PC-9 (cell line): ENCODE measurements around the gene NAT8. TPM values are rescaled to one million over a fixed set of nuclear protein-coding genes. Genes with fewer than 3 reads are reported as not detected.

ENCODE experiments used
- BruUV-seq: library from RNA; stranded (reverse); fragments of 400-500 nt; replicated peaks from 2 replicates; lab custom pipeline; 2021; lab: Mats Ljungman, UMichigan
- CTCF ChIA-PET: fragments of 300-600 bp; sonication (Branson Sonifier 250); formaldehyde crosslinking; loops from one replicate; lab custom pipeline; 2022; ENCODE audit warnings: antibody characterized with exemption; lab: Charles Lee
- POLR2A ChIA-PET: fragments of 300-600 bp; sonication (Branson Sonifier 250); formaldehyde crosslinking; loops from one replicate; lab custom pipeline; 2022; ENCODE audit warnings: antibody characterized with exemption; ENCODE audit not compliant: unreplicated experiment; lab: Charles Lee
- DNase-seq, 2 experiments: peaks; one replicate each; pipeline versions ENCODE4 v3.0.0 to v3.0.0-alpha.2; 2015 to 2022; ENCODE audit warnings: mixed read lengths in 1 of 2
- H2AFZ ChIP-seq: fragments of 200-600 bp; sonication (generic); 2 replicates; pipeline ENCODE4 v1.8.1; 2017; ENCODE audit warnings: antibody characterized with exemption
- H3F3A ChIP-seq: fragments of 200-600 bp; sonication (generic); 2 replicates; pipeline ENCODE4 v1.8.1; 2017; ENCODE audit warnings: antibody characterized with exemption, mild to moderate bottlenecking, low read depth; ENCODE audit not compliant: insufficient read depth
- H3K27ac ChIP-seq: fragments of 200-600 bp; sonication (generic); 2 replicates; pipeline ENCODE4 v1.6.1; 2016; ENCODE audit warnings: mixed run types
- H3K27me3 ChIP-seq: fragments of 200-600 bp; sonication (generic); 2 replicates; pipeline ENCODE4 v1.6.1; 2016; ENCODE audit warnings: low read depth, mixed run types; ENCODE audit not compliant: insufficient read depth
- H3K36me3 ChIP-seq: fragments of 200-600 bp; sonication (generic); 2 replicates; pipeline ENCODE4 v1.6.1; 2016; ENCODE audit warnings: low read depth, mixed run types
- H3K4me1 ChIP-seq: fragments of 200-600 bp; sonication (generic); replicated peaks from 2 replicates; pipeline ENCODE4 v1.6.1; 2016; ENCODE audit warnings: mixed run types; ENCODE audit not compliant: insufficient read depth
- H3K4me2 ChIP-seq: fragments of 200-600 bp; sonication (generic); 2 replicates; pipeline ENCODE4 v1.6.1; 2017; ENCODE audit warnings: mixed run types
- H3K4me3 ChIP-seq: fragments of 200-600 bp; sonication (generic); 2 replicates; pipeline ENCODE4 v1.6.1; 2016; ENCODE audit warnings: mixed run types
- H3K79me2 ChIP-seq: fragments of 200-600 bp; sonication (generic); 2 replicates; pipeline ENCODE4 v1.6.1; 2017; ENCODE audit warnings: low read depth, mixed run types
- H3K9me2 ChIP-seq: fragments of 200-600 bp; sonication (generic); 2 replicates; pipeline ENCODE4 v1.8.1; 2017; ENCODE audit warnings: mild to moderate bottlenecking; ENCODE audit not compliant: insufficient read depth
- H3K9me3 ChIP-seq: fragments of 200-600 bp; sonication (generic); 2 replicates; pipeline ENCODE4 v1.8.1; 2016; ENCODE audit warnings: low read depth; ENCODE audit not compliant: insufficient read depth
- H4K20me1 ChIP-seq: fragments of 200-600 bp; sonication (generic); 2 replicates; pipeline ENCODE4 v1.8.1; 2017; ENCODE audit not compliant: insufficient read depth
- EZH2 ChIP-seq: fragments of 200-600 bp; sonication (generic); IDR thresholded peaks from 2 replicates; pipeline ENCODE4 v1.8.0; 2017; ENCODE audit warnings: antibody characterized with exemption, low read depth
- intact Hi-C: fragments of 100-400 bp; cut with micrococcal nuclease; formaldehyde crosslinking; loops from one replicate; pipeline ENCODE4 v1.10.0; 2022; ENCODE audit not compliant: unreplicated experiment
- total RNA-seq: library from RNA; stranded (reverse); gene quantifications from 2 replicates; pipeline ENCODE4 v1.2.3, GENCODE V29; 2021
- TF ChIP-seq, protein P1 (sequence below): fragments of 200-600 bp; sonication (generic); conservative IDR thresholded peaks from 2 replicates; pipeline ENCODE4 v1.6.1; 2017; ENCODE audit warnings: mixed run types, antibody characterized with exemption, mild to moderate bottlenecking, moderate library complexity

Gene NAT8
- total RNA-seq, 1 experiment from 2014 or later, result not detected

DNA sequence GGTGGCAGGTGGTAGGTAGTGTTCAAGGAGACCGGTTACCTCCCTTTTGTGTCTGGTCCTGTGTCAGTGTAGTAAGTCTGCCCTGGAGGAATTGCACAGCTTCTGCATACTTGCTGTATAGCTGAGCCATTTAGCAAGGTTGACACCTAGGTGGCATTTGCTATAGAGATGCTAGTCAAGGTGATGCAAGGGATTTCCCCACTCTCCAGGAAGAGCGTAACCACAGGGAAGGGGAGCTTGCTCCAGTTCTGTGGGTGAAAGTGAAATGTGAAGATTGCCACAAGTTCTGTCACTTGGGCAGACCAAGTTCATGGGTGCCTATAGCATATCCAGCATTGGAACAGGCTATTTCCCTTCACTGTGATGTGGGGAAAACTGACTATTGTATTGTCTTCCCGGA is 28.1 kb downstream of the NAT8 start:
- no peak overlapping the region for H3K27ac ChIP-seq
- TF ChIP-seq, protein P1, sequence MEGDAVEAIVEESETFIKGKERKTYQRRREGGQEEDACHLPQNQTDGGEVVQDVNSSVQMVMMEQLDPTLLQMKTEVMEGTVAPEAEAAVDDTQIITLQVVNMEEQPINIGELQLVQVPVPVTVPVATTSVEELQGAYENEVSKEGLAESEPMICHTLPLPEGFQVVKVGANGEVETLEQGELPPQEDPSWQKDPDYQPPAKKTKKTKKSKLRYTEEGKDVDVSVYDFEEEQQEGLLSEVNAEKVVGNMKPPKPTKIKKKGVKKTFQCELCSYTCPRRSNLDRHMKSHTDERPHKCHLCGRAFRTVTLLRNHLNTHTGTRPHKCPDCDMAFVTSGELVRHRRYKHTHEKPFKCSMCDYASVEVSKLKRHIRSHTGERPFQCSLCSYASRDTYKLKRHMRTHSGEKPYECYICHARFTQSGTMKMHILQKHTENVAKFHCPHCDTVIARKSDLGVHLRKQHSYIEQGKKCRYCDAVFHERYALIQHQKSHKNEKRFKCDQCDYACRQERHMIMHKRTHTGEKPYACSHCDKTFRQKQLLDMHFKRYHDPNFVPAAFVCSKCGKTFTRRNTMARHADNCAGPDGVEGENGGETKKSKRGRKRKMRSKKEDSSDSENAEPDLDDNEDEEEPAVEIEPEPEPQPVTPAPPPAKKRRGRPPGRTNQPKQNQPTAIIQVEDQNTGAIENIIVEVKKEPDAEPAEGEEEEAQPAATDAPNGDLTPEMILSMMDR, result no peak
- no peak for TF ChIP-seq EZH2
- H4K20me1 ChIP-seq, result no peaks in the 10 kb centered on the region
- intact Hi-C loops, result no loop called here
- H3K4me3 ChIP-seq, result no peak overlapping the region
- no peaks in the 10 kb centered on the region for H3K9me3 ChIP-seq
- CTCF ChIA-PET, result no interaction called here
- POLR2A ChIA-PET, result no interaction called here
- no peaks in the 10 kb centered on the region for H3K79me2 ChIP-seq
- no TSS peak for BruUV-seq
- H3K4me1 ChIP-seq, result no peaks in the 10 kb centered on the region
- no peak overlapping the region for H3K4me2 ChIP-seq
- no peaks in the 10 kb centered on the region for H3K9me2 ChIP-seq
- no peak for DNase-seq
- no peaks in the 10 kb centered on the region for H3K27me3 ChIP-seq
- no peaks in the 10 kb centered on the region for H3K36me3 ChIP-seq
- no peak overlapping the region for H2AFZ ChIP-seq
- H3F3A ChIP-seq, result no peaks in the 10 kb centered on the region

DNA sequence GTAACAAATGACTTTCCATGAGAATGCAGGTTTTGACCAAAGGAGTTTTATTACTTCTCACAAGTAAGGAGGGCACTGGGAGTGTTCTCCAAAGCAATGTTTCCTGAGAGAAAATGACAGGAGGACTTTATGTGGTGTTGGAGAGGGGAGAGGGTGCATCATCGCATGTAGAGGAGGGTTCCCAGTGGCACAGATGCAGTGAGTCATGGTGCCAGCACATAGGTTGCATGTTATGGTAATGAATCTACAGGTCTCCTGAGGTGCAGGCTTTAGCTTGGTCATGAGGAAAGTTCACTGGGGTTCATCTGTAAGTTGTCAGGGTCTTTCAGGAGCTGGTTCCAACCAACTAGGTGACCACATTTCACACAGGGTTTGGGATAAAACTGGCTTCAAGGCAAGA is 30.4 kb downstream of the NAT8 start:
- Histone ChIP-seq H3K4me3 (no peak overlapping the region), H3K27me3 (no peaks in the 10 kb centered on the region), H3K9me3 (no peaks in the 10 kb centered on the region), H4K20me1 (no peaks in the 10 kb centered on the region), H3K9me2 (no peaks in the 10 kb centered on the region), H3K4me1 (no peaks in the 10 kb centered on the region), H3K27ac (no peak overlapping the region), H3K36me3 (no peaks in the 10 kb centered on the region), H2AFZ (no peak overlapping the region), H3K4me2 (no peak overlapping the region), H3K79me2 (no peaks in the 10 kb centered on the region), H3F3A (no peaks in the 10 kb centered on the region)
- intact Hi-C loops, result no loop called here
- no peak for DNase-seq
- ChIA-PET CTCF (no interaction called here), POLR2A (no interaction called here)
- TF ChIP-seq, protein P1, result no peak
- TF ChIP-seq EZH2, result no peak
- BruUV-seq, result no TSS peak

DNA sequence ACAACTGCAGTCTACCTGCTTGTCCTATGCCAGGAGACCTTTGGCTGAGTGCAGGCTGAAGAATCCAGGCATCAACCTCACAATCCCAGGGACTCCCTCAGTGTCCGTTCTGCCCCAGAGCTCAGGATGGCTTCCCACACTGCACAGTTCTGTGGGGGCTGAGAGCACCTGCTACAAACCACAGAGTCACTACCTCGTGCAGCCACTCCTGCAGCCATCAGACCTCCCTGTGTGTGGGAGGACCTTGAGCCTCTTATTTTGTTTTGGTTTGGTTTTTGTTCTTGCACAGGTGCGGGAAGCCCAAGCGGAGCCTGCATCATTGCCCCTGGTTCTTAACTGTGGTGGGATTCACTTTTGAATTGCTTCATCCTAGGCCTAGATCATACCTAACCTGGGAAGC is 31.0 kb downstream of the NAT8 start:
- DNase-seq, result no peak
- CTCF ChIA-PET, result no interaction called here
- Histone ChIP-seq H3K36me3 (no peaks in the 10 kb centered on the region), H3K27ac (no peak overlapping the region), H2AFZ (no peak overlapping the region), H3K4me2 (no peak overlapping the region), H3K79me2 (no peaks in the 10 kb centered on the region), H3K4me3 (no peak overlapping the region), H3F3A (no peaks in the 10 kb centered on the region), H4K20me1 (no peaks in the 10 kb centered on the region), H3K9me2 (no peaks in the 10 kb centered on the region), H3K9me3 (no peaks in the 10 kb centered on the region), H3K27me3 (no peaks in the 10 kb centered on the region), H3K4me1 (no peaks in the 10 kb centered on the region)
- TF ChIP-seq EZH2, result no peak
- TF ChIP-seq, protein P1, result no peak
- BruUV-seq, result no TSS peak
- intact Hi-C loops, result no loop called here
- POLR2A ChIA-PET, result interaction anchor here (0.6 kb wide), 1 partner anchor 953 kb away, joined by 4 read pairs; no protein-coding TSS in a partner anchor
